Effector memory CD4-positive, alpha-beta T cell (primary cell): Measurements from ENCODE around the gene IDH3G.

Source experiments
- DNase-seq, 3 donors: peaks; one replicate each; pipeline ENCODE4 v3.0.0-alpha.2; 2020
- H3K27ac ChIP-seq: 2 replicates; pipeline ENCODE4 v1.7.0; 2013; ENCODE audit warnings: mild to moderate bottlenecking, low read length, moderate library complexity; ENCODE audit not compliant: insufficient read depth, poor library complexity, severe bottlenecking
- H3K27me3 ChIP-seq: replicated peaks from 2 replicates; pipeline ENCODE4 v1.7.0; 2013; ENCODE audit warnings: mild to moderate bottlenecking, low read length; ENCODE audit not compliant: insufficient read depth, control insufficient read depth, poor library complexity, severe bottlenecking
- H3K36me3 ChIP-seq: 2 replicates; pipeline ENCODE4 v1.7.0; 2013; ENCODE audit warnings: mild to moderate bottlenecking, low read length, moderate library complexity; ENCODE audit not compliant: control insufficient read depth, insufficient read depth
- H3K4me1 ChIP-seq: 2 replicates; pipeline ENCODE4 v1.7.0; 2013; ENCODE audit warnings: low read length, mild to moderate bottlenecking; ENCODE audit not compliant: control insufficient read depth, insufficient read depth, poor library complexity, severe bottlenecking
- H3K4me3 ChIP-seq: 2 replicates; pipeline ENCODE4 v1.7.0; 2013; ENCODE audit warnings: low read length, low read depth, mild to moderate bottlenecking; ENCODE audit not compliant: insufficient read depth, poor library complexity, severe bottlenecking
- H3K9me3 ChIP-seq: 2 replicates; pipeline ENCODE4 v1.7.0; 2013; ENCODE audit warnings: mild to moderate bottlenecking, low read length, moderate library complexity; ENCODE audit not compliant: control insufficient read depth

The IDH3G gene

DNA sequence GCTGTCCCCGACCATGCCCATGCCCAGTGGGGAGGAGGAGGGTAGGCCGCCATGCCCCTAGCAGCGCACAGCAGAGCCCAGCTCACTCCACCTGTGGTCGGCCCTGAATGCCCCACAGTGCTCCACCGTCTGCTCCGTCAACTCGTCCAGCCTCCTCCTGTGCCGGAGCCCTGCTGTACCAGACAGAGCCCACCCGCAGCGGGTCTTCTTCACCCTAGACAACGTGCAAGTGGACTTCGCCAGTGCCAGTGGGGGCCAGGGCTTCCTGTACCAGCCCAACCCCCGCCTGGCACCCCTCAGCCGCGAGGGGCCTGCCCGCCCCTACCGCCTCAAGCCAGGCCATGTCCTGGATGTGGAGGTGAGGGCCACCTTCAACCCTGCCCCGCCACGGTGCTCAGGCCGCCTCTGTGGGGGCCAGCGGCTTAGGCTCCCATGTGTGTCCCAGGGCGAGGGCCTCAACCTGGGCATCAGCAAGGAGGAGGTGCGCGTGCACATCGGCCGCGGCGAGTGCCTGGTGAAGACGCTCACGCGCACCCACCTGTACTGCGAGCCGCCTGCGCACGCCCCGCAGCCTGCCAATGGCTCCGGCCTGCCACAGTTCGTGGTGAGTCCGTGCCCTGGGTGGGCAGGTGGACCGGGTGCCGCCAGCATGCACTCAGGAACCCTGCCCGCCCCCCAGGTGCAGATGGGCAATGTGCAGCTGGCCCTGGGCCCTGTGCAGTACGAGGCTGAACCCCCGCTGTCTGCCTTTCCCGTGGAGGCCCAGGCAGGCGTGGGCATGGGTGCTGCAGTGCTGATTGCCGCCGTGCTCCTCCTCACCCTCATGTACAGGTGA lies 20.2 kb downstream of the IDH3G start:
- H3K4me1 ChIP-seq: no peaks in the 10 kb centered on the region
- DNase-seq: no peak

DNA sequence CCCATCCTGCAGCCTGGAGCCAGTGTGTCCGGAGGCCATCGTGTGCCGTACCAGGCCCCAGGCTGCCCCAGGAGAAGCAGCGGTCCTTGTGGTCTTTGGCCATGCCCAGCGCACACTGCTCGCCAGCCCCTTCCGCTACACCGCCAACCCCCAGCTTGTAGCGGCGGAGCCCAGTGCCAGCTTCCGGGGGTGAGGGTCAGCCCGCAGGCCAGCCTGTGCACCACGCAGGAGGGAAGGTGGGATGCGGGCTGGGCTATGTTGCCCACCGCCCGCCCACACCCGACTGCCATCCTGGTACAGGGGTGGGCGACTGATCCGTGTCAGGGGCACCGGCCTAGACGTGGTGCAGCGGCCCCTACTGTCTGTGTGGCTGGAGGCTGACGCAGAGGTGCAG lies 21.0 kb downstream of the IDH3G start:
- H3K4me1 ChIP-seq: no peaks in the 10 kb centered on the region
- no peaks in the 10 kb centered on the region for H3K36me3 ChIP-seq
- H3K27ac ChIP-seq: no peak overlapping the region
- H3K4me3 ChIP-seq: no peak overlapping the region
- no peak for DNase-seq
- H3K27me3 ChIP-seq: no peaks in the 10 kb centered on the region
- no peaks in the 10 kb centered on the region for H3K9me3 ChIP-seq

More for the DNA sequence above, 20.2 kb downstream of the IDH3G start:
- H3K27ac ChIP-seq: no peak overlapping the region
- H3K9me3 ChIP-seq: no peaks in the 10 kb centered on the region
- H3K36me3 ChIP-seq: no peaks in the 10 kb centered on the region
- no peaks in the 10 kb centered on the region for H3K27me3 ChIP-seq
- no peak overlapping the region for H3K4me3 ChIP-seq

DNA sequence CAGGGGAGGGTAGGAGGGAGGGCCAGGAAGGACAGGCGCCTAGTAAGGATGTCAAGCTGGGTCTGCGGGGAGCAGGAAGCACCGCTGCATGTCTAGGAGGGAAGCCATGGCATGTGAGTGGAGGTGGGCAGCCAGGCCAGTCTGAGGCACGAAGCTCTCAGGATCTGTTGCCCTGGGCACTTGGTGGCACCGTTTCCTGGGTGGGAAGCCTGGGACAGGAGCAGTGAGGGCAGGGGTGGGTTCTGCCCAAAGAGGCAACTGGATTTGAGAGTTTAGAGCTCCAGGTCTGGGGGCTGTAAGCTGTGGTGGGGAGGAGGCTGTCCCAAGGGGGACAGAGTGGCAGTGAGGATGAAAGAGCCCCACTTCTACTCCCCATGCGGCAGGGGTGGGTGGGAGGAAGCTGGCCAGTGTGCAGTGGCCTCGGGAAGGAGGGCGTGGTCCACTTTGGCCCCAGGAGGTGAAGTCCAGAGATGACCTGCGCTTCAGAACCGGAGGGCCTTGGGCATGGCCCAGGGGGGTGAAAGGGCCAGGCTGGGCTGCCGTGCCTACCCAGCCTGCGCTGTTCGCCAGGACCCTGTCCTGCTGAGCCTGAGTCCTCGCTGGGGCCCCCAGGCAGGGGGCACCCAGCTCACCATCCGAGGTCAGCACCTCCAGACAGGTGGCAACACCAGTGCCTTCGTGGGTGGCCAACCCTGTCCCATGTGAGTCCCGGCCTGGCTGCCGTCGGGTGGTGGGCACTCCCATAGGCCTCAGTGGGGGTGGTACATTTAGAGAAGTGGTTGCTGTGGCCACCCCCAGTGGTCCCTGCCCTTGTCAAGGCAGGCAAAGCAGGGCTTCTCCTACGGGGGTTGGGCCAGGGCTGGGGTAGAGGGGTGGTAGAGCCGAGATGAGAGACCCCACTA lies 21.6 kb downstream of the IDH3G start:
- no peak for DNase-seq
- Histone ChIP-seq H3K27ac (no peak overlapping the region), H3K4me1 (no peaks in the 10 kb centered on the region), H3K4me3 (no peak overlapping the region), H3K9me3 (no peaks in the 10 kb centered on the region), H3K27me3 (no peaks in the 10 kb centered on the region), H3K36me3 (no peaks in the 10 kb centered on the region)

DNA sequence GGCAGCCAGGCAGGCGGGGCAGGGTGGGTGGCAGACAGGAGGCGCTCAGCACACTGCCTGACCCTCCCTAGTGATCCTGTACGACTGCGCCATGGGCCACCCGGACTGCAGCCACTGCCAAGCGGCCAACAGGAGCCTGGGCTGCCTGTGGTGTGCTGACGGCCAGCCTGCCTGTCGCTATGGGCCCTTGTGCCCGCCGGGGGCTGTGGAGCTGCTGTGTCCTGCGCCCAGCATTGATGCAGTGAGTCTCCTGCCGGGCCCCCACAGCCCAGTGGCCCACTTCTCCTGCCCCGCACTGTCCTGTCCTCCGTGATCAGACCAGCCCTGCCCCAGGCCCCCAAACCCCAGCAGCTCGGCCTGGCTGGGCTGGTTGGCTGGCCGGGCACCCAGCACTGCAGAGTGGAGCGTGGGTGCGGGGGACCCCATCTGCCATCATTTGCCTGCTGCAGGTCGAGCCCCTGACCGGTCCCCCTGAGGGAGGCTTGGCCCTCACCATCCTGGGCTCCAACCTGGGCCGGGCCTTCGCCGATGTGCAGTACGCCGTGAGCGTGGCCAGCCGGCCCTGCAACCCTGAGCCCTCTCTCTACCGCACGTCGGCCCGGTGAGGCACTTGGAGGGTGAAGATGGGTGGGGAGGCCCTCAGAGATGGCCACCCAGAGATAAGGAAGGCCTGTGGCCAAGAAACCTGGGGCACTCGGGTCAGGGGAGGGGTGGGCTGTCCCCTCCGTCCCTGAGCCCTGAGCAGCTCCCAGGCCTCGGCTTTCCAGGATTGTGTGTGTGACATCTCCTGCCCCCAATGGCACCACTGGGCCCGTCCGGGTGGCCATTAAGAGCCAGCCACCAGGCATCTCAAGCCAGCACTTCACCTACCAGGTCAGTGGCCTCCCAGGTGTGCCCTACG lies 22.5 kb downstream of the IDH3G start:
- DNase-seq: no peak
- H3K27me3 ChIP-seq: no peaks in the 10 kb centered on the region
- no peaks in the 10 kb centered on the region for H3K36me3 ChIP-seq
- no peak overlapping the region for H3K27ac ChIP-seq
- H3K9me3 ChIP-seq: no peaks in the 10 kb centered on the region
- H3K4me1 ChIP-seq: no peaks in the 10 kb centered on the region
- no peak overlapping the region for H3K4me3 ChIP-seq

DNA sequence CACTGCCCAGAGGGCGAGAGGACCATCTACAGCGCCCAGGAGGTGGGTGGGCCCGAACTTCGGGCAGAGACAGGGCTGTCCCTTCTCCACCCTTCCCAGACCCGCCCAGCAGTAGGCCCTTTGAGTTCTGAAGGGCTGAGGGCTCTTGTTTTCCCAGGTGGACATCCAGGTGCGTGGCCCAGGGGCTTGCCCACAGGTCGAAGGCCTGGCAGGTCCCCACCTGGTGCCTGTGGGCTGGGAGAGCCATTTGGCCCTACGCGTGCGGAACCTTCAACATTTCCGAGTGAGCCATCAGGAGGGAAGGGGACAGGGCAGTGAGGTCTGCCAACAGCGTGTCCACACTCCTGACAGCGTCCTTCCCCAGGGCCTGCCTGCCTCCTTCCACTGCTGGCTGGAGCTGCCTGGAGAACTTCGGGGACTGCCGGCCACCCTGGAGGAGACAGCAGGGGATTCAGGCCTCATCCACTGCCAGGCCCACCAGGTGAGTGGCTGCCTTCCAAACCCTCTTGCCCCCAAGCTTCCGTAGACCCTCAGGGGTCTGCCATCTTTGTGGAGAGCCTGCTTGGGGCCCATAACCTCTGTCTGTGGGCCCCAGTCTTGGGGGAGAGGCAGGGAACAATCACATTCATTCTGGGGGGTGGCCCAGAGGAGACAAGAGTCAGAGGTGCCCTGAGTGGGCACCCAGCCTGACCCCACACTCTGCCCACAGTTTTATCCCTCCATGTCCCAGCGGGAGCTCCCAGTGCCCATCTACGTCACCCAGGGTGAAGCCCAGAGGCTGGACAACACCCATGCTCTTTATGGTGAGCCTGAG lies 23.4 kb downstream of the IDH3G start:
- Histone ChIP-seq H3K27me3 (no peaks in the 10 kb centered on the region), H3K27ac (no peak overlapping the region), H3K4me3 (no peak overlapping the region), H3K36me3 (no peaks in the 10 kb centered on the region), H3K9me3 (no peaks in the 10 kb centered on the region), H3K4me1 (no peaks in the 10 kb centered on the region)
- DNase-seq: no peak

DNA sequence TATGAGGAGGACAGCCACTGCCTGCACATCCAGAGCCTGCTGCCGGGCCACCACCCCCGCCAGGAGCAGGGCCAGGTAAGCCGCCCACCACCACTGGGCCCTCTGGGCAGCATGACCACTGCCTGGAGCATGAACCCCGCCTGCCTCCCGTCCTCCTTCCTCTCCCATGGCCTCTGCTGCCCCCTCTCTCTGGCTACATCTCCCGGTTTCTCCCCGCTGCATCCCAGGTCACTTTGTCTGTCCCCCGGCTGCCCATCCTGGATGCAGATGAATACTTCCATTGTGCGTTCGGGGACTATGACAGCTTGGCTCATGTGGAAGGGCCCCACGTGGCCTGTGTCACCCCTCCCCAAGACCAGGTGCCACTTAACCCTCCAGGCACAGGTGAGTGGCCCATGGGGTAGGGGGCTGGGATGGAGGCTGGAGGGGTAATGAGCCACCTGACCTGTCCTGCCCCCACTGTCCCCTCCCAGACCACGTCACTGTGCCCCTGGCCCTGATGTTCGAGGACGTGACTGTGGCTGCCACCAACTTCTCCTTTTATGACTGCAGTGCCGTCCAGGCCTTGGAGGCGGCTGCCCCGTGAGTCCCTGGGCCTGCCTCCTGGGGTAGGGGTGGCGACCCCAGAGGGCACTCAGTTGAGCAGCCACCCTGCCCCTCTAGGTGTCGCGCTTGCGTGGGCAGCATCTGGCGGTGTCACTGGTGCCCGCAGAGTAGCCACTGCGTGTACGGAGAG lies 24.1 kb downstream of the IDH3G start:
- no peaks in the 10 kb centered on the region for H3K9me3 ChIP-seq
- H3K4me3 ChIP-seq: no peak overlapping the region
- H3K27ac ChIP-seq: no peak overlapping the region
- H3K4me1 ChIP-seq: no peaks in the 10 kb centered on the region
- DNase-seq: no peak
- no peaks in the 10 kb centered on the region for H3K36me3 ChIP-seq
- no peaks in the 10 kb centered on the region for H3K27me3 ChIP-seq

DNA sequence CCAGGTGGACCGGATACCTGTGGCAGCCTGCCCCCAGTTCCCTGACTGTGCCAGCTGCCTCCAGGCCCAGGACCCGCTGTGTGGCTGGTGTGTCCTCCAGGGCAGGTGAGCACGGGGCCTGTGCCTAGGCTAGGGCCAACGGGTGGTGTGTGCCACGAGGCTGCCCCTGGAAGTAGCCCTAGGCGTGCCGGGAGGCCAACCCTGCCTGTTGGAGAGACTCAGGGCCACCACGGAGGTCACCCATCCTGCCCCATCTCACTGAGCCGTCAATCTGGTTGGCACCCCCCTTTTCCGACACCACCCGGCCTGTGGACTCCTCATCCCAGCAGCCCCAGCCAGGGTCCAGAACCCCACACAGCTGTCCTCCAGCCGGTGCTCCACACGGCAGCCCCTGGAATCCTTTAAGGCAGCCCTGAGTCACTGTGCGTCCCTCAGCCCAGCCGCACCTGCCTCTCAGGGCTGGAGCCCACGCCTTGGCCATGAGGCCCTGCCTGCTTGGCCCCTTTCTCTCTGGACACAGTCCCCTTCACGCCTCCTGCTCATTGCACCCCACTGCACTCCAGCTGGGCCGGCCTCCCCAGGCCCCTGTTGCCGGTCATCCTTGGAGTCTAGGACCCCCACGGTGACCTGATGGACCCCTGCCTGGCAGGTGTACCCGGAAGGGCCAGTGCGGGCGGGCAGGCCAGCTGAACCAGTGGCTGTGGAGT lies 24.9 kb downstream of the IDH3G start:
- H3K9me3 ChIP-seq: no peaks in the 10 kb centered on the region
- no peak overlapping the region for H3K4me3 ChIP-seq
- H3K27me3 ChIP-seq: no peaks in the 10 kb centered on the region
- DNase-seq: no peak
- H3K36me3 ChIP-seq: no peaks in the 10 kb centered on the region
- H3K4me1 ChIP-seq: no peaks in the 10 kb centered on the region
- no peak overlapping the region for H3K27ac ChIP-seq

DNA sequence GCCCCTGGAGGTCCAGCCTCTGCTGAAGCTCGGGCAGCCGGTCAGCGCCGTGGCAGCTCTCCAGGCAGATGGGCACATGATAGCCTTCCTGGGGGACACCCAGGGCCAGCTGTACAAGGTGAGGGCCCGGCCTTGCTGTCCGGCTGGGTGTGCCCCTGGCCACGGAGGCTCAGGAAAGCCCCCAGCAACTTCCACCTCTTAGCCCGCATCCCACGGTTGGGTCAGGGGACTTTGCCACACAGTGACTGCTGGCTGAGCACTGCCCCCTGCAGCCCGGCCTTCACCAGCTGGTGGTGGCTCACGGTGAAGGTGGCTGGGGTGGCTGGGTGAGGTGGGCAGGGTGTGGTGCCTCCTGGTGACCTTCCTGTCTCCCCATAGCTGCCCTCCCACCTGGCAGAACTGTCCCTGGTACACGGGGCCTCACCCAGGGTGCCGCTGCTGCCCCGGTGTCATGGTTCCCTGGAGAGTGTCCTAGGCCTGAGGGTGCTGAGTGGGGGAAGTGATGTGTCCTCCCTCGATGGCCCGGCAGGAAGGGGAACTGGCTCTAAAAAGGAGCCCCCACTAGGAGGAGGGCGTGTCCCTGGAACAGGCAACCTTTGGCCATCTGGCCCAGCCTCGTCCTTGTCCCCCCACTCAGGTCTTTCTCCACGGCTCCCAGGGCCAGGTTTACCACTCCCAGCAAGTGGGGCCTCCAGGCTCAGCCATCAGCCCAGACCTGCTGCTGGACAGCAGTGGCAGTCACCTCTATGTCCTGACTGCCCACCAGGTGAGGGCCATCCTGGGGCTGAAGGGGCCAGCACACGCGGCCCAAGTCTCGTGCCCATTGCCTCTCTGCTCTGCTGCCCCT lies 25.6 kb downstream of the IDH3G start:
- Histone ChIP-seq H3K9me3 (no peaks in the 10 kb centered on the region), H3K36me3 (no peaks in the 10 kb centered on the region), H3K4me1 (no peaks in the 10 kb centered on the region), H3K27ac (no peak overlapping the region), H3K27me3 (no peaks in the 10 kb centered on the region), H3K4me3 (no peak overlapping the region)
- no peak for DNase-seq
